HEK293 (cell line): ENCODE results near the gene DAZAP1.
A peak's percentile ranks its signal among the peaks of the same experiment; 100 is the strongest.

ENCODE experiments used
- CTCF ChIA-PET: fragments of 350-600 bp; formaldehyde crosslinking; extraction: SDS; loops from one replicate; lab custom pipeline; 2021; ENCODE audit warnings: antibody characterized with exemption; lab: Yijun Ruan, JAX
- POLR2A ChIA-PET: fragments of 300-600 bp; formaldehyde crosslinking; extraction: SDS; loops from one replicate; lab custom pipeline; 2020; ENCODE audit warnings: antibody characterized with exemption, inconsistent platforms; lab: Yijun Ruan, JAX
- H3K27ac ChIP-seq: fragments of 200-500 bp; sonication (Bioruptor generic); 2 replicates; pipeline ENCODE4 v1.5.1; 2014; ENCODE audit warnings: low read depth, low read length, control low read depth, inconsistent platforms; ENCODE audit errors: extremely low read depth
- H3K36me3 ChIP-seq, 2 experiments: fragments of 200-500 bp in 1 of 2; sonication (Bioruptor generic) in 1 of 2; 1 replicate in 1 of 2; 2 replicates in 1 of 2; pipeline ENCODE4 v1.5.1; 2014 to 2017; ENCODE audit warnings: inconsistent platforms in 2 of 2, low read length in 2 of 2; ENCODE audit not compliant: control insufficient read depth in 2 of 2, insufficient read depth in 1 of 2
- H3K4me1 ChIP-seq: fragments of 200-500 bp; sonication (Bioruptor generic); 2 replicates; pipeline ENCODE4 v1.5.1; 2014; ENCODE audit warnings: mild to moderate bottlenecking, low read length, inconsistent platforms; ENCODE audit not compliant: control insufficient read depth, insufficient read depth
- H3K4me3 ChIP-seq: 2 replicates; pipeline ENCODE4 v1.5.1; 2011; ENCODE audit warnings: low read depth, mild to moderate bottlenecking, control low read depth, low read length, moderate library complexity
- H3K9me3 ChIP-seq: fragments of 200-500 bp; sonication (Bioruptor generic); 2 replicates; pipeline ENCODE4 v1.5.1; 2014; ENCODE audit warnings: low read depth, low read length, inconsistent platforms; ENCODE audit not compliant: control insufficient read depth, insufficient read depth
- SCRT1 ChIP-seq: fragments of 450-650 bp; formaldehyde crosslinking; IDR thresholded peaks from 2 replicates; pipeline ENCODE4 v1.5.1; 2016; ENCODE audit warnings: missing biosample characterization, missing genetic modification characterization, borderline replicate concordance
- YY2 ChIP-seq: fragments of 450-650 bp; formaldehyde crosslinking; IDR thresholded peaks from 2 replicates; pipeline ENCODE4 v1.5.1; 2016; ENCODE audit warnings: missing biosample characterization, missing genetic modification characterization
- ZBTB1 ChIP-seq: fragments of 450-650 bp; formaldehyde crosslinking; IDR thresholded peaks from 2 replicates; pipeline ENCODE4 v1.5.1; 2016; ENCODE audit warnings: missing biosample characterization, missing genetic modification characterization
- ZNF404 ChIP-seq: fragments of 450-650 bp; formaldehyde crosslinking; IDR thresholded peaks from 2 replicates; pipeline ENCODE4 v1.5.1; 2017; ENCODE audit warnings: missing biosample characterization, missing genetic modification characterization
- ZNF658 ChIP-seq: fragments of 450-650 bp; formaldehyde crosslinking; IDR thresholded peaks from 2 replicates; pipeline ENCODE4; 2016; ENCODE audit warnings: missing biosample characterization, missing genetic modification characterization
- ZNF664 ChIP-seq: fragments of 450-650 bp; formaldehyde crosslinking; IDR thresholded peaks from 2 replicates; pipeline ENCODE4 v1.5.1; 2016; ENCODE audit warnings: missing biosample characterization, missing genetic modification characterization
- ZNF677 ChIP-seq: fragments of 450-650 bp; IDR thresholded peaks from 2 replicates; pipeline ENCODE4 v1.5.0; 2018; ENCODE audit warnings: missing biosample characterization, mild to moderate bottlenecking, missing genetic modification characterization, moderate library complexity
- TF ChIP-seq, protein P1 (sequence below): fragments of 450-650 bp; formaldehyde crosslinking; IDR thresholded peaks from 2 replicates; pipeline ENCODE4 v1.5.1; 2016; ENCODE audit warnings: missing biosample characterization, missing genetic modification characterization
- TF ChIP-seq, protein P2 (sequence below): fragments of 450-650 bp; formaldehyde crosslinking; IDR thresholded peaks from 2 replicates; pipeline ENCODE4 v1.5.1; 2016; ENCODE audit warnings: missing biosample characterization, missing genetic modification characterization
- TF ChIP-seq, protein P3 (sequence below): fragments of 450-650 bp; formaldehyde crosslinking; IDR thresholded peaks from 2 replicates; pipeline ENCODE4 v1.5.1; 2016; ENCODE audit warnings: missing biosample characterization, missing genetic modification characterization
- TF ChIP-seq, protein P4 (sequence below): fragments of 450-650 bp; formaldehyde crosslinking; IDR thresholded peaks from 2 replicates; pipeline ENCODE4 v1.5.1; 2016; ENCODE audit warnings: missing biosample characterization, missing genetic modification characterization
- TF ChIP-seq, protein P5 (sequence below): fragments of 450-650 bp; formaldehyde crosslinking; IDR thresholded peaks from 2 replicates; pipeline ENCODE4 v1.5.1; 2016; ENCODE audit warnings: missing biosample characterization, missing genetic modification characterization

The DAZAP1 gene

DNA sequence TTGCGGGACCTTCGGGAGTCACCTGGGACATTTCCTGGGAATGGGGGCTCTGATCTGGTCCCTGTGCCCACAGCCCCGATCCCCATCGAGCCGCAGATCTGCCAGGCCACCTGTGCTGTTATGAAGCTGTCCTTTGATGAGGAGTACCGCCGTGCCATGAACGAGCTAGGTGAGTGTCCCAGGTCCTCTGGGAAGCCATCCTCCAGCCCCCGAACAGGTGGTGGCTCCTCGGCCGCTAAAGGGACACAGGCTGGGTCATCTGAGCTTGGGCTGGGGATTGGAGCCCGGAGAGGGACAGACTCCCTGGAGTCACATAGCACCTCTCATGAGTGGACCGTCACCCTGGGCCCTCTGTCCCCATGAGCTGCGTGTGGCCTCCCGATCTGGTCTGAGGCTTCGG is 50.5 kb downstream of the DAZAP1 start (continued):
- TF ChIP-seq, protein P1, sequence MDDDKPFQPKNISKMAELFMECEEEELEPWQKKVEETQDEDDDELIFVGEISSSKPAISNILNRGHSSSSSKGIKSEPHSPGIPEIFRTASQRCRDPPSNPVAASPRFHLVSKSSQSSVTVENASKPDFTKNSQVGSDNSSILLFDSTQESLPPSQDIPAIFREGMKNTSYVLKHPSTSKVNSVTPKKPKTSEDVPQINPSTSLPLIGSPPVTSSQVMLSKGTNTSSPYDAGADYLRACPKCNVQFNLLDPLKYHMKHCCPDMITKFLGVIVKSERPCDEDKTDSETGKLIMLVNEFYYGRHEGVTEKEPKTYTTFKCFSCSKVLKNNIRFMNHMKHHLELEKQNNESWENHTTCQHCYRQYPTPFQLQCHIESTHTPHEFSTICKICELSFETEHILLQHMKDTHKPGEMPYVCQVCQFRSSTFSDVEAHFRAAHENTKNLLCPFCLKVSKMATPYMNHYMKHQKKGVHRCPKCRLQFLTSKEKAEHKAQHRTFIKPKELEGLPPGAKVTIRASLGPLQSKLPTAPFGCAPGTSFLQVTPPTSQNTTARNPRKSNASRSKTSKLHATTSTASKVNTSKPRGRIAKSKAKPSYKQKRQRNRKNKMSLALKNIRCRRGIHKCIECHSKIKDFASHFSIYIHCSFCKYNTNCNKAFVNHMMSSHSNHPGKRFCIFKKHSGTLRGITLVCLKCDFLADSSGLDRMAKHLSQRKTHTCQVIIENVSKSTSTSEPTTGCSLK (tag by site-specific recombination) = no peak
- TF ChIP-seq YY2 (tag by site-specific recombination) = no peak
- no peak for TF ChIP-seq ZBTB1 (tag by site-specific recombination)
- no peak for TF ChIP-seq ZNF658
- TF ChIP-seq, protein P2, sequence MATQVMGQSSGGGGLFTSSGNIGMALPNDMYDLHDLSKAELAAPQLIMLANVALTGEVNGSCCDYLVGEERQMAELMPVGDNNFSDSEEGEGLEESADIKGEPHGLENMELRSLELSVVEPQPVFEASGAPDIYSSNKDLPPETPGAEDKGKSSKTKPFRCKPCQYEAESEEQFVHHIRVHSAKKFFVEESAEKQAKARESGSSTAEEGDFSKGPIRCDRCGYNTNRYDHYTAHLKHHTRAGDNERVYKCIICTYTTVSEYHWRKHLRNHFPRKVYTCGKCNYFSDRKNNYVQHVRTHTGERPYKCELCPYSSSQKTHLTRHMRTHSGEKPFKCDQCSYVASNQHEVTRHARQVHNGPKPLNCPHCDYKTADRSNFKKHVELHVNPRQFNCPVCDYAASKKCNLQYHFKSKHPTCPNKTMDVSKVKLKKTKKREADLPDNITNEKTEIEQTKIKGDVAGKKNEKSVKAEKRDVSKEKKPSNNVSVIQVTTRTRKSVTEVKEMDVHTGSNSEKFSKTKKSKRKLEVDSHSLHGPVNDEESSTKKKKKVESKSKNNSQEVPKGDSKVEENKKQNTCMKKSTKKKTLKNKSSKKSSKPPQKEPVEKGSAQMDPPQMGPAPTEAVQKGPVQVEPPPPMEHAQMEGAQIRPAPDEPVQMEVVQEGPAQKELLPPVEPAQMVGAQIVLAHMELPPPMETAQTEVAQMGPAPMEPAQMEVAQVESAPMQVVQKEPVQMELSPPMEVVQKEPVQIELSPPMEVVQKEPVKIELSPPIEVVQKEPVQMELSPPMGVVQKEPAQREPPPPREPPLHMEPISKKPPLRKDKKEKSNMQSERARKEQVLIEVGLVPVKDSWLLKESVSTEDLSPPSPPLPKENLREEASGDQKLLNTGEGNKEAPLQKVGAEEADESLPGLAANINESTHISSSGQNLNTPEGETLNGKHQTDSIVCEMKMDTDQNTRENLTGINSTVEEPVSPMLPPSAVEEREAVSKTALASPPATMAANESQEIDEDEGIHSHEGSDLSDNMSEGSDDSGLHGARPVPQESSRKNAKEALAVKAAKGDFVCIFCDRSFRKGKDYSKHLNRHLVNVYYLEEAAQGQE = no peak
- TF ChIP-seq SCRT1 = no peak
- TF ChIP-seq ZNF404 = no peak
- no peak for TF ChIP-seq ZNF677 (tag by site-specific recombination)

DNA sequence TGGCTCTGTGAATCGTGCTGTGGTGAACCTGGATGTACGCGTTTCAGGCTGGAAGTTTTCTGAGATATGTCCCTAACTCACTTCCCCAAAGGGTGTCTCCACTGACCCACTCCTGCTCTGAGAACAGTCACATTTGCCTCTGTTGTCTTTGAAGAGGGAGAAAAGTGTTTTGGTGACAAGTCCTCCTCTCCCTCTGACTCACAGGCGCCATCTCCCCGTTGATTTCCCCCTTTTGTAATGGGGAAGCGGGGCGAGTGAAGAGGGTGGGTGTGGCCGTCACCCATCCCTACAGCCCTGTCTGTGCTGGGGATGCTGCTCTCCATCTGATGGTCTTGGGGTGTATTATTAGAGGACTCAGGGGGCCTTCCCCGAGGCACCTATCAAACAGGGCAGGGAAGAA is 52.1 kb downstream of the DAZAP1 start:
- TF ChIP-seq ZNF664 (tag by site-specific recombination) = 0 out of 2 replicates have a peak, but pooled peaks have one; percentile 61
- TF ChIP-seq, protein P3, sequence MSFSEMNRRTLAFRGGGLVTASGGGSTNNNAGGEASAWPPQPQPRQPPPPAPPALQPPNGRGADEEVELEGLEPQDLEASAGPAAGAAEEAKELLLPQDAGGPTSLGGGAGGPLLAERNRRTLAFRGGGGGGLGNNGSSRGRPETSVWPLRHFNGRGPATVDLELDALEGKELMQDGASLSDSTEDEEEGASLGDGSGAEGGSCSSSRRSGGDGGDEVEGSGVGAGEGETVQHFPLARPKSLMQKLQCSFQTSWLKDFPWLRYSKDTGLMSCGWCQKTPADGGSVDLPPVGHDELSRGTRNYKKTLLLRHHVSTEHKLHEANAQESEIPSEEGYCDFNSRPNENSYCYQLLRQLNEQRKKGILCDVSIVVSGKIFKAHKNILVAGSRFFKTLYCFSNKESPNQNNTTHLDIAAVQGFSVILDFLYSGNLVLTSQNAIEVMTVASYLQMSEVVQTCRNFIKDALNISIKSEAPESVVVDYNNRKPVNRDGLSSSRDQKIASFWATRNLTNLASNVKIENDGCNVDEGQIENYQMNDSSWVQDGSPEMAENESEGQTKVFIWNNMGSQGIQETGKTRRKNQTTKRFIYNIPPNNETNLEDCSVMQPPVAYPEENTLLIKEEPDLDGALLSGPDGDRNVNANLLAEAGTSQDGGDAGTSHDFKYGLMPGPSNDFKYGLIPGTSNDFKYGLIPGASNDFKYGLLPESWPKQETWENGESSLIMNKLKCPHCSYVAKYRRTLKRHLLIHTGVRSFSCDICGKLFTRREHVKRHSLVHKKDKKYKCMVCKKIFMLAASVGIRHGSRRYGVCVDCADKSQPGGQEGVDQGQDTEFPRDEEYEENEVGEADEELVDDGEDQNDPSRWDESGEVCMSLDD (tag by site-specific recombination) = no peak
- Histone ChIP-seq H3K4me3 (no peak overlapping the region), H3K36me3 (peaks cover 0 to 16% of the 10 kb centered on the region in 2 experiments; a peak in 1 of 3 replicates), H3K27ac (no peak overlapping the region), H3K4me1 (no peaks in the 10 kb centered on the region), H3K9me3 (no peaks in the 10 kb centered on the region)
- POLR2A ChIA-PET = interaction anchor here (1.3 kb wide), 1 partner anchor 12 kb away, joined by 4 read pairs; no protein-coding TSS in a partner anchor
- CTCF ChIA-PET = no interaction called here

DNA sequence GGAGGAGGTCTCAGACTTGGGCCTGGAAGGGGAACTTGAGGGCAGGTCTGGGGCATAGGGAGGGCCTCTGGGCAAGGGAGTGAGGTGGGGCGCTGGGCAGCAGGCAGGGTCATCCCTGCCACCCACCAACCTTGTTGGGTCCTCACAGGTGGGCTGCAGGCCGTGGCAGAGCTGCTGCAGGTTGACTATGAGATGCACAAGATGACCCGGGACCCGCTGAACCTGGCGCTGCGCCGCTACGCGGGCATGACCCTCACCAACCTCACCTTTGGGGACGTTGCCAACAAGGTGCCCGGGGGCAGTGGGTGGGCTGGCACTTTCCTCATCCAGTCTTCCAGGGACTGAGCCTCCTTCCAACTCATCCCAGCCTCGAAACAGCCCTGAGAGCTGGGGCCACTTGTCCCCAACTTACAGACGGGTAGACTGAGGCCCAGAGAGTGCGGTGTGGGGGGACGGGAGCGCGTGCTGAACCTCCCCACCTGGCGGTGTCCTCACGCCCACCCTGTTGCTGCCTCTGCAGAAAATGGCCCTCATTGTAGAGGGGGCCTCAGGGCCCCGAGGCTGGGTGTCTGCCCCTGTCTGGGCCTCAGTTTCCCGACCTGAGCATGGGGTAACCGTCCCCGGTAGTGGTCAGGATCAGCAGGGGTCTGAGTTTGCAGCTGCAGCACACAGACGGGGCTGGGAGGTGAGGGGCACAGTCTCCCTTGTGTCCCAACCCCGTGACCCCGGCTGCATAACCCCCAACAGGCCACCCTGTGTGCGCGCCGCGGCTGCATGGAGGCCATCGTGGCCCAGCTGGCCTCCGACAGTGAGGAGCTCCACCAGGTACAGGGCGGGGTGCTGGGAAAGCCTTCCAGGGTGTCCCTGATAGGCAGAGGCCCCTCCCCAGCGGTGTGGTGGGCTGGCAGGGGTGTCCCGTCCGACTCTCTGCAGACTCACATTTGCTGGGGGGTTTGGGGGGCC is 52.9 kb downstream of the DAZAP1 start:
- POLR2A ChIA-PET = no interaction called here
- TF ChIP-seq, protein P4, sequence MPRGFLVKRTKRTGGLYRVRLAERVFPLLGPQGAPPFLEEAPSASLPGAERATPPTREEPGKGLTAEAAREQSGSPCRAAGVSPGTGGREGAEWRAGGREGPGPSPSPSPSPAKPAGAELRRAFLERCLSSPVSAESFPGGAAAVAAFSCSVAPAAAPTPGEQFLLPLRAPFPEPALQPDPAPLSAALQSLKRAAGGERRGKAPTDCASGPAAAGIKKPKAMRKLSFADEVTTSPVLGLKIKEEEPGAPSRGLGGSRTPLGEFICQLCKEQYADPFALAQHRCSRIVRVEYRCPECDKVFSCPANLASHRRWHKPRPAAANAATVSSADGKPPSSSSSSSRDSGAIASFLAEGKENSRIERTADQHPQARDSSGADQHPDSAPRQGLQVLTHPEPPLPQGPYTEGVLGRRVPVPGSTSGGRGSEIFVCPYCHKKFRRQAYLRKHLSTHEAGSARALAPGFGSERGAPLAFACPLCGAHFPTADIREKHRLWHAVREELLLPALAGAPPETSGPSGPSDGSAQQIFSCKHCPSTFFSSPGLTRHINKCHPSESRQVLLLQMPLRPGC (tag by site-specific recombination) = no peak
- TF ChIP-seq, protein P5, sequence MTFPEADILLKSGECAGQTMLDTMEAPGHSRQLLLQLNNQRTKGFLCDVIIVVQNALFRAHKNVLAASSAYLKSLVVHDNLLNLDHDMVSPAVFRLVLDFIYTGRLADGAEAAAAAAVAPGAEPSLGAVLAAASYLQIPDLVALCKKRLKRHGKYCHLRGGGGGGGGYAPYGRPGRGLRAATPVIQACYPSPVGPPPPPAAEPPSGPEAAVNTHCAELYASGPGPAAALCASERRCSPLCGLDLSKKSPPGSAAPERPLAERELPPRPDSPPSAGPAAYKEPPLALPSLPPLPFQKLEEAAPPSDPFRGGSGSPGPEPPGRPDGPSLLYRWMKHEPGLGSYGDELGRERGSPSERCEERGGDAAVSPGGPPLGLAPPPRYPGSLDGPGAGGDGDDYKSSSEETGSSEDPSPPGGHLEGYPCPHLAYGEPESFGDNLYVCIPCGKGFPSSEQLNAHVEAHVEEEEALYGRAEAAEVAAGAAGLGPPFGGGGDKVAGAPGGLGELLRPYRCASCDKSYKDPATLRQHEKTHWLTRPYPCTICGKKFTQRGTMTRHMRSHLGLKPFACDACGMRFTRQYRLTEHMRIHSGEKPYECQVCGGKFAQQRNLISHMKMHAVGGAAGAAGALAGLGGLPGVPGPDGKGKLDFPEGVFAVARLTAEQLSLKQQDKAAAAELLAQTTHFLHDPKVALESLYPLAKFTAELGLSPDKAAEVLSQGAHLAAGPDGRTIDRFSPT (tag by site-specific recombination) = peak; percentile 93
- CTCF ChIA-PET = interaction anchor here (0.6 kb wide), 1 partner anchor 212 kb away, joined by 4 read pairs; no protein-coding TSS in a partner anchor
- Histone ChIP-seq H3K36me3 (peaks cover 0 to 20% of the 10 kb centered on the region in 2 experiments; a peak in 1 of 3 replicates), H3K4me3 (no peak overlapping the region), H3K9me3 (no peaks in the 10 kb centered on the region), H3K27ac (no peak overlapping the region), H3K4me1 (no peaks in the 10 kb centered on the region)
